Measurements from ENCODE around the gene POLR1D.

Gene POLR1D, protein sequence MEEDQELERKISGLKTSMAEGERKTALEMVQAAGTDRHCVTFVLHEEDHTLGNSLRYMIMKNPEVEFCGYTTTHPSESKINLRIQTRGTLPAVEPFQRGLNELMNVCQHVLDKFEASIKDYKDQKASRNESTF

DNA sequence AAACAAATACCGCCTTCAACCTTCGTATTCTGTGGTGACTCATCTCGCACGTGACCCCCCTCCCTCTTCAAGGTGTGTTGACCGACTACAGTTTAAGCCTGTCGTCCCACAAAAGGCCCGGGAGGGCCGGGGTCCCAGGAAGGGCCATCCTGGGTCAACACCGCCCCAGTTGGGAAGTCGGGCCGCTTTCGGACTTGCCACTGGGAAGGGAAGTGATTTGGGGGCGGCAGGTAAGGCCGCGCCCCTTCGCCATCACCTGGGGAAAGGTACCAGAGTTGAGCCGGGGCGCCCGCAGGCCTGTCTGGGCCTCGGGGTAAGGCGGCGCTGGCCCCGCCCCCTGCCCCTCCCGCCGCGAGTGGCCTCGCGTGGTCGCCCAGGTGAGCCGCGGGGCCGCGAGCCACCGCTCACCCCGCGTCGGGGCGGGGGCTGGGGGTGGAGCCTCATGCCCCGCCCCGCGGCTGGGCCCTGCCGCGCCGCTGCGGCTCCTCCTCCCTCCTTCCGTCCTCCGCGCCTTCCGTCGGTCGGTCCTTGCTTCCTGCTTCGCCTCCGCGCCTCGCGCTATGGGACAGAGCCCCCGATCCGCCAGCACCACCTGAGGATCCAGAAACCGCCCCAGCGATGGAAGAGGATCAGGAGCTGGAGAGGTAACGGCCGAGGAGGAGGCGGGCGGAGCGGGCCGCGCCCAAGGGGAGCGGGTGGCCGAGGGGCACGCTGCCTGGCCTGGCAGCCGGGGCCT, at the start of gene POLR1D:
POLR1D (plus strand) TSS at position 527 of the 736 bp plus-strand sequence; CDS start at position 619, 92 bp downstream.
- DNase-seq: peak; percentile 81

DNA sequence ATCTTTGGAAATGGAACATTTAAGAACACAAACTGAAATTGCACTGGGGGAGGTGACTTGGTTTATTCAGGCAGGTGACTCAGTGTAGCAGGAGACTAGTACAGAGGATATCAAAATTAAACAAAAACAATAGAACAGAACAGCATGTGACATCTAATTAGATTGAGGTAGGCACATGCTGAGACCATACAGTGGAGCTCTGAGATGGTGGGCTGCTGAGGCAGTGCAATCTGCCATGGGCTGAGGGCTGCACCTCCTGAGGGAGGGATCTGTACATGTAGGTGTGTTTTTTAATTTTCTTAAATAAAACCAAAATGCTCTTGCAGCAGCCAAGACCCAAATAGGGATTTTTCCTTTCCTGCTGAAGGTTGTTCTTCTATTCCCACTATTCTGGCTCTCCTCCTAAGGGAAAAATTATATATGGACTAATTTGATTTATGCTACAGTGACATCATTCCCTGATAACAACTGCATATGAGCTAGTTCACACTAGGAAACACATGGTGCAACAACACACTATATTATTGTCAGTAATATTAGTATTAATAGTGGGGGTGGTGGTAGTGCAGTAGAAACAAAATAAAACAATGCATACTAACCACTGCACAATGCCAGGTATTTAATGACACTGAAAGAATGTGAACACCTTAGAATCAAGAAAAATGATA, 49.3 kb upstream of the POLR1D start:
- DNase-seq: no peak

DNA sequence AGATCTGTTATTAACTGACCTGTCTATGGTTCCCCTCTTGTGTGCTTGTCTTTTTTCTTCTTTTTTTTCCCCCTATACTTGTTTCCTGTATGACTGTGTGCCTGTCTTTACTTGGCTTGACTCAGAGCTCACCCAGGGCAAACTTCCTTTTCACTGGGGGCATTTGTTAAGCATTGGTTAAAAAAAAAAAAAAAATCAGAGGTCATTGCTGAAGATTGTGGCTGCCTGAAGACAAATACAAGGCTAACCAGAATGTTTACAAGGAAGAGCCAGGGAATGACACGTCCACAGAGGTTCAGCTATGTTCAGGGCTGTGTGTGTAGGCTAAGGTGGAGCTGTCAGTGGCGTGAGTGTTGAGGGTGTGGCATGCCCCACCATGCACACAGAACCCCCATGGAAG, 48.4 kb upstream of the POLR1D start:
- no peak for DNase-seq

DNA sequence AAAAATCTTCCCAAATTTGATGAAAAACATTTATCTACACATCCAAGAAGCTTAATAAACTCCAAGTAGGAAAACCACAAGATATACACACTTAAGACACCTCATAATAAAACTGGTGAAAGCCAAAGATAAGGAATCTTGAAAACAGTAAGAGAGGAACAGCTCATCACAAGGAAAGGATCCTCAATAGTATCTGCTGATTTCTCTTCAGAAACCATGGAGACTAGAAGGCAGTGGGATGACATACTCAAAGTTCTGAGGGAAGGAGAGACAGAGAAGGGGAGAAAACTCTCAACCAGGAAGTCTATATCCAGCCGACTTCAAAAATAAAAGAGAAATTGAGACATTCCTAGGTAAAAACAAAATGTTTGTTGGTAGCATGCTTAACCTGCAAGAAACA, 47.0 kb upstream of the POLR1D start:
- DNase-seq: no peak

DNA sequence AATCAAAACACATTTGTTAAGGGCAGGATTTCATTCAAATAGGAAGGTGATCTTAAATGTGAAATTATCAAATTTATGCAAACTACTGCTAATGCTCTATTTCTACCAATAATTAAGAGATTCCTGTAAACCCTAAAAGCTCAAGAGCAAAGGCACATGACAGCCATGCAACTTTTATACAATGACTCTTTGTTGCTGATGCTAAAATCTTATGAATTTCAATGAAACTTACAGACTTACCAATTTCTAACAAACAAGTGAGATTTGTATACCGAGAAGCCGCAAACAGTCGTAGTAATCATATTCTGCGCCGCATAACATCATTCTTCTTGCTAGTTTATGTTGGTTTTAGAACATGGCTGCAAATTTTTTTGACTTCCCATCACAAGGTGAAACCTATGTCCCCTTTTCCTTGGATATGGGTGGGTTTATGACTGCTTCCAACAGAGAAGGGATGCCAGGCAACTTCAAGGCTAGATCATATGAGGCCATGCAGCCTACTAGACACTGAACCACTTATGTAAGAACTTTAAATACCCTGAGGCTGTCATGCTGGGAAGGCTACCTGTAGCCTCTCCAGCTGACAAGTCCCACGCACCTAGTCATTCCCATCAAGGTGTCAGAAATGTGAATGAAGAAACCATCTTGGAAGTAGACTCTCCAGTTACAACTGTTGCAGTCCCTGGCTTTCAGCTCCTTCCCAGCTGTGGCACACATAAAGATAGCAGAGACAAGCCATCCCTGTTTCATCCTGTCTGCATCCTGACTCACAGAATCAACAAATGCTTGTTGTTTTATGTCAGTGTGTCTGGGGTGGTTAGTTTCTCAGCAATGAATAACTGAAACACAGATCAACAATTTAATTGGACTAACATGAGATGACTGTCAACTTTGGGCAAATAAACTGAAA, 43.3 kb upstream of the POLR1D start:
- no peak for DNase-seq

DNA sequence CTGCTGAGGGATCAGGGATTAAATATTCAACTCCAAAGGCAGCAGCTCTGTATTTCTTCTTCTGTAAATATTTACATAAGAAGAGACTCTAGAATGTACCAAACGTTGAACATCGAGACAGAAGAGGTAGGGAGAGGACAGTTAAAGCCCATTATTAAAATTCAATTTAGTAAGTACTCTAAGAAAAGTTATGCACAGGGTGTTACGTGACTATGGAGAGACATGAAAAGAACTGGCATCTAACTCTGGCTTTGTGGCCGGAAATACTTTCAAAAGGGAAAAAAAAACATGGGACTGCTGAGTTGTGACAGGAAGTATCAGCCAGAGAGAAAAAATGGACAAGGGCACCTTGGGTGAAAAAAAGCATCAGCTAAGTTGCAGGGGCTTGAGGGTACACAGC, 38.0 kb upstream of the POLR1D start:
- DNase-seq: no peak

DNA sequence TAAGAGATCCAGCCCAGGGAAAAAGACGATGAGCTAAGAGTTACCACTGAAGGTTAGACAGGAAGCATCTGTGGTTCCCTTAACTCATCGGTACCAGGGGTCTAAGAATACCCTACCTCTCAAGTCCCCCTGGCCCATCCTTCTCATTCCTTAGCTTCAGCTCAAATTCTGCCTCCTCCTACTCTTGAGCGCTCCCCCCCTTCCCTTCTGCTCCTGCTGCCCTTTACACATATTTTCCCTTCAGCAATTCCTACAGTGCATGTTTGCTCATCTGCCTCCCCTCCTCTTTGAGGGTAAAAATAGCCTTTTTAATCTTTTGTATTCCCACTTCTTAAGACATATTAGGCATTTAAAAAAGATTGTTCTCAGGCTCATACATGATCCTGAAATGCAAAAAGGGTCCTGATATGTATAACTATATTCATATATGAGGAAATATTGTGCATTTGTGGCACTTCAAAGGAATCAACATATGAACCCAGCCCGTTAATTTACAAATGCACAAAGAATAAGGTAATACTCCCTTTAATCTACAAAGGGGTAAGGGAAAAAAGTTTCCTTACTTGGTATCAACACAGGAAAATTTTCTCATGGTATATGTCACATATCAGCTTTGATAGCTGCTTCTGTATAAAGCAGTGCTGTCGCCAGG, 34.5 kb upstream of the POLR1D start:
- no peak for DNase-seq

DNA sequence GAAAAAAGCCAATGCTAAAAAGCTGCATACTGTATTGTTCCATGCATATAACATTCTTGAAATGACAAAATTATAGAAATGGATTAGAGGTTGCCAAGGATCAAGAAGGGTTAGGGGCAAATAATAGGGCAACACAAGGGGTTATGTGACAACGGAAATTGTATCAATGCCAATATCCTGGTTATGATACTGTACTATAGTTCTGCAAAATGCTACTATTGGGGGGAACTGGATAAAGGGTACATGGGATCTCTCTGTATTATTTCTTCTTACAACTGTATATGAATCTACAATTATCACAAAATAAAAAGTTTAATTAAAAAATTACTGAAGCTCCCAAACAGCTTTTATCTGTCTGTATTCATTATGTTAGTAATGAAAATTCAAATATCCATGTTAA, 33.3 kb upstream of the POLR1D start:
- DNase-seq: no peak

DNA sequence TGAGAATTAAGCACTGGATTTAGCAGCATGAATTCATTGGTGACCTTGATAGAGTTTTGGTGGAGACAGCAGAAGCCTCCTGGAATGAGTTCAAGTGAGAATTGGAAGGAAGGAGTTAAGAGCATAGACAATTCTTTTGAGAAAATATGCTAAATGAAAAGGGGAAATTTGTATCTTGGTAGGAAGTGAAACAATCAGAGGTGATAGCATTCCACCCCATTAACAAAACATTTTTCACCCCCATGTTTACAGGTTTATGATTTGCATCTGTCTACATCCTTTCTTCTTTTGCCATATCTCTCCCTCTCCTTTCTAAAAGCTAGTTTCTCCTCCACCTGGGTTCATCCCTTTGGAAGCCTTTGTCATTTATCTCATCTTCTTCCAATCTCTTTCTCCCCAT, 28.8 kb upstream of the POLR1D start:
- no peak for DNase-seq

DNA sequence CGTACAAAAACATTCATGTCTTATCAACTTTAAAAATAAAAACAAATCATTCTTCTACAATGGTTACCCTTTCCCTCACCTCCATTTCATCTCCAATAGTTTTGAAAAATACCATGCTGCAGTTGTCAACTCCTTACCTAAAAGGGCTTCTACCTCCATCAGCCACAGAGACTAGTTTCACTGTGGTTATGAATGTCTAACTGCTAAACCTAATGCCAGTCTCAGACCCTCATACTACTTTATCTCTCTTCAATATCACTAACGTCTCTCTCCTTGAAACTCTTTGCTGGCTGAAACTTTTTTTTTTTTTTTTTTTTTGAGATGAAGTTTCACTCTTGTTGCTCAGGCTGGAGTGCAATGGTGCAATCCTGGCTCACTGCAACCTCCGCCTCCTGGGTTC, 28.4 kb upstream of the POLR1D start:
- DNase-seq: no peak

DNA sequence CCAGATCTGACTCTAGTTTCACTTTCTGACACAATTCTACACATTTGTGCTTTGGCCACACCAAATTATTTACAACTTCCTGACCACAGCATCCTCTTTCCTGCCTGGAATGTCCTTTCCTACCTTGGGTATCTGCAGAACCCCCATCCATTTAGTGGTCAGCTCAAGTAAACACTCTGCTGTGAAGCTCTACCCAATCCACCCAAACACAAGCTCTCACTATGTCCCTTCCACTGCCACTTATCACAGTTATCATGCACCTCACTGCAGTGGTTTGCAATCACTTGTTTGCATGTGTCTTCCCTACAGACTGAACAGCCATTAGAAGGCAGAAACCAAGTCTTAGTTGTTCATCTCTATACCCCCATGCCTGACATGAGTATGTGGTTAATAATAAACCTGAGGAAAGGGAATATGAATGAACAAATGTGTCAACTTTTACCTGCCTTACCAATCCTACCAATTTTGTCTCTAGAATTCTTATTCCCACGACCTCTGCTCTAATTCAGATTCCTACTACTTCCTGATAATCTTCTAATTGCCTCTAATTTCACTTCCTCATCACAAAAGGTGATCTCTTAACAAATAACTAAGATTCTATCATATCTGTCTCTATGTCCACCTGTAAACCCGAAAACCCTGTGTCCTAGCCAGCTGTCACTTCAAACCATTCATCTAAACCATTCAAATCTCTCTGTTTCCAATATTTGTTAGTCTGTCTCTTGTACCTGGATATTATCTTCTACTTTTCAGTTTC, 26.5 kb upstream of the POLR1D start:
- no peak for DNase-seq

DNA sequence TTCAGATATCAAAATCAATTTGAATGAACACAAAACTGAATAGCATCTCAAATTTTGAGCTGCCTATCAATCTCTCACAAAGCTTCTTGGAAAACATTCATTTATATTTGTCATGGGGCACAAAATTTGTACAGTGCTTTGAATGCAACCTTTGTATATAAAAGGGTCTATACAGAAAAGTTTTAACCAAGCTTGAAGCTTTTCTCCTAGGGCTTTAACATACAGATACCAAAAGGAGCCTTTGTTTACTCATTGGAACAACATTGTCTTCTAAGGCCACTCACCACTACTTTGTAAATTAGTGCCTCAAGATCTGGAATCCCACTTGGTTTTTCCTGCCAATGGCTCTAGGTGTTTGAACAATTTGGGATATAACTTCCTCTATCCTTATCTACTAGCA, 22.6 kb upstream of the POLR1D start:
- DNase-seq: no peak

DNA sequence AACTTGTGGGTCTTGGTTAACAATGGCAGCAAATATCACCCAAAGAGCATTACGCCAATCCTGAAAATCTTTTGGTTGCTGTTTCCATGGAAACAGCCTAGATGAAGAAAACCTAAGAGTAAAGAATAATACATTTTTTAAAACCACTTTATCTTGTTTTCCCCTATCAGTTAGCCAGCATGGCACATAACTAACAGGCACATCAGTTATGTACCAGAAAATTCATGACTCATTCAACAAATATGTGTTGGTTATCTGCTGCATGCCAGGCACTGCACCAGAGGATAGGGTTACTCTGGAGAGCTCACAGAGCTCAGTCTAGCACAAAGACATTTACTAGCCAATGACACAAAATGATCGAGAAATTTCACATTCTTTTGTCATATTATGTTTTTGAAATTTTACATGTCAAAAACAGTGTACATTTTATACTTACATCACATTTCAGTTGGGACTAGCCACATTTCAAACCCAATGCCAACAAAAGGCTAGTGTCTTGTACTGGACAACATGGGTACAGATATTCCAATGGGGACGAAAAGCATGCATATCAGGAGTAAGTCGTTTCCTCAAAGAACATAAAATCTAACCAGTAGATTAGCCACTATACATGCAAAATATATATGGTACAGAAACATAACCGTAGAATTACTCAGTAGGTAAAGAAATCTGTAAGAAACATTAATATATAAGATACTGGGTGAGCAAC, 21.7 kb upstream of the POLR1D start:
- no peak for DNase-seq

DNA sequence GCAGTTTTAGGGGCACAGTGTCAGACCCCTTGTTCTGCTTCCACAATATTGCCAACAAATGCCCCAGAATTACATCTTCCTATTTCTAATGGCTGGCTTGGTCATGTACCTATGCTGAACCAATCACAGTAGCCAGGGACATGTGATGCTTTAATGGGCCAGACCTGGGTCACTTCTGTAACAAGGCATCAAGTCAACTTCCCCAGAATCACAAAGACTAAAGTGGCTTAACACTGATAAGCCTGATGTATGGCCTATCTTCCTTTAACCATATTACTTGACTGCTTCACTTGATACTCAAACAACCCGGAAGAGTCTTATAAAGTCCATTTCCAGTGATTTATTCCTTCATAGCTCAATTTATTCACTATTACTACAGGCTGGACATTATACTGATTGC, 21.0 kb upstream of the POLR1D start:
- DNase-seq: no peak

DNA sequence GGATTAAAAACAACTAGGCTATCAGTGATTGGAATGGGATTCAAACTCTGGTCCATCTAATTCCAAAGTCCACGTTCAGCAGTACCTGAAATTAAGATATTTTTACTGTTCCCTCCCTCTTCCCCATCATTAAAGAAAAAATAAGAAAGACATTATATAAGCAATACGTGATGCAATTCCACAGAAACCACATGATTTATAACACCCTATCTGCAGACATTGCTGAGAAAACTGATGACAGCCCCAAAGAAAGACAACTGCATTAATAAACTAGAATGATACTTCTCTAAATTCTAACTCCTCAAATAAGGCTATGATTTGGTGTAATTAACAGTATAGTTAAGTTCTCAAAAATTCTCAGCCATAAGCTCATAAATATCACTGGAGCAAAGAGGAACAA, 20.5 kb upstream of the POLR1D start:
- DNase-seq: no peak

DNA sequence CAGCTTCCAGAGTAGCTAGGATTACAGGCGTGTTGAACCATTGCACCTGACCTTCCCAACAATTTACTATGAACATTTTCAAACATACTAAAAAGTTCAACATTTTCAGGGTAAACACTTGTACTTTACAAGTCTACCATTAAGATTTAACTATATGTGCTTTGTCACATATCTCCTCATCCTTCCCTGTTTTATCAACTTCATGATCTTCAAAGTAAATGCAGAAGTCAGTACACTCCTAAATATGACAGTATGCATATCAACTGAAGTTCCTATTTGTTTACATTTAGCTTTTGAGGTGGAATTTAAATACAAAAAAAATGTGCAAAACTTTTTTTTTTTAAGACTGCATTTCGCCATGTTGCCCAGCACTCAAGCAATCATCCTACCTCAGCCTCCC, 19.9 kb upstream of the POLR1D start:
- no peak for DNase-seq

DNA sequence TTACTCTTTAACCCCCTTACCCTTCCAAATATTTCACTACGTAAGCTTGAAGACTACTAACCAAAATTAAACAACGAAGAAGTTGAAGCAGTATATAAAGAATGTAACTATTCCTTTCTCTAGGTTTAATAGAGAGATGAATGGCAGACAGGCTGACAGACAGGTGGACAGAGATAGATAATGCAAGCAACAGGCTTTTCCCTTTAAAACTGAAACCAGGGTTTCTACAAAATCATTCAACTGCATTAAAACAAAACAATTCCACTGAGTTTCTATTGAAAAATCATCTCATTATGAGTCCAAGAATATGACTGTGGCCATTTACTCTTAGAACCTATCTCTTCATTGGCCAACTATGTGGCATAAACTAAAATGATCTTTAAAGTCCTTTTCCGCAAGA, 16.6 kb upstream of the POLR1D start:
- no peak for DNase-seq

DNA sequence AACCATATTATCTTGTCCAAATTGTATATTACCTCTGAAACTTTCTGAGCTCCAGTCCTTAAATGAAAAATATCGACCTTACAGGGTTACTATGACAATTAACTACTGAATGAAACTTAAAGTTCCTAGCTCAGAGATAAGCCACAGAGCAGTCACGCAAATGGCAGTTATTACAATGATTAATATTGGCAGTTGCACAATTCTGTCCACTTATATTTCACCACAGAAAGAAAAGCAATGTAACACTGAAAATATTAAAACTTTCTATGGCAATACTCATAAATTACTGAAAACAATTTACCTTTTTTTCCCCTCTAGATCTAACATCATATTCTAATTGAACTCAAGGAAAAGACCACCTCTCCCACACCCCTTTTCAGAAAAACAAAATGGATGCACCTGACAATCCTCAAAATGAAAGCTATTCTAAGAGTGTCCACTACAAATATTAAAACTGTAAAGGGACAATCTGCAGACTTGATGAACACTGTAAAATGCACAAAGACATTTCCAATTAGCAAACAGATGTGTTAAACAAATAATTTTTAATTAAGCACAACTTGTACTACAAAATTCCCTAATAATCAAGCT, 16.0 kb upstream of the POLR1D start:
- DNase-seq: no peak

DNA sequence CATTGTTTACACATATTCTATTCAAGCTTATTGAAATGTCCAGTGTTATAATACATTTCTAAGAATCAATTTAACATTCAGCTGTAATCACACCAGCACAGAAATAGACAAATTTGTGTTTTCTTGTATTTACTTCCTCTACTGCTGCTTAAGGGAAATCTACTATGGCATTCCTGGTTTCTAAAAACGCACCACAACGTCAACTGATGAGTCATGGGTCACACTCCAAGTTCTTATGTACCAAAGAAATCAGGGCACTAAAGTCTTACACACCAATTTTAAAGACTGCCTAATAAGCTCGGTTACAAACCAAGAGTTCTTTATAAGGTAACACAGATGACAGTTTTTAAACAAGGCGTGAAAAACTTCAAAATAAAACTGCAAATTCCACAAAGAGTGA, 14.6 kb upstream of the POLR1D start:
- no peak for DNase-seq

DNA sequence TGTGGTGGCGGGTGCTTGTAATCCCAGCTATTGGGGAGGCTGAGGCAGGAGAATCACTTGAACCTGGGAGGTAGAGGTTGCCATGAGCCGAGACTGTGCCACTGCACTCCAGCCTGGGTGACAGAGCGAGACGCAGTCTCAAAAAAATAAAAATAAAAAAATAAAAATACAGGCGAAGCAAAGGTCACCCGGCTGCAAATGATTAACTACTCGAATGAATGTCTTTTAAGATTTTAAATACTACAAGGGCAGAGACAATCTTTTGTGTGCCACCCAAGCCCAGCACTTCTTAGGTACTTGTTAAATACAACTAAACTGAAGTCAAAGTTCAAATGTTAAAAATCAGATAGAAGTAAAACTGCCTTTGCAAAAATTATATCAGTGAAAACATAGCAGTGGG, 8.1 kb upstream of the POLR1D start:
- DNase-seq: no peak

DNA sequence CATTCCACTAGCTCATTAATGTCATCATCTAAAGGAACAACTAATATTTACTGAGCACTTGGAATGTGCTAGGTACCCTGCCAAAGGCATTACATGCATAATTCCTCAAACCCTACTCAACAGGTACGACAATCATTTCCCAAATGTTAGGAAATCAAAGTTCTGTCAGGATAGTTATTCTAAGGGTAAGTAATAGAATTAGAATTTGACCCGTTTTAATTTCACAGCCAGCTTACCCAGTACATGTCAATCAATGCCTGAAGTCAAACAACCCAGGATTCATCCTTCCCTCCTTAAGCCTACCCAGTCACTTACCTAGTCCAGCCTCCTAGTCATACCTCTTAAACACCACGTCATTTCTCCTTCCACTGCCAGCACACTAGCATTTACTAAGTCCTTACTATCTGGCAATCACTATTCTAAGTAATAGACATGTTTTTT, 3.8 kb upstream of the POLR1D start:
- no peak for DNase-seq
